BJ (cell line): ENCODE measurements around the gene KIF25. TPM values are rescaled to one million over a fixed set of nuclear protein-coding genes. Genes with fewer than 3 reads are reported as not detected.

Experiments used
- CTCF ChIA-PET: fragments of 350-600 bp; formaldehyde crosslinking; extraction: SDS; loops from one replicate; lab custom pipeline; 2021; ENCODE audit warnings: antibody characterized with exemption, inconsistent platforms; lab: Yijun Ruan, JAX
- POLR2A ChIA-PET: fragments of 300-600 bp; sonication (Branson Sonifier 250); formaldehyde crosslinking; extraction: SDS; loops from one replicate; lab custom pipeline; 2021; ENCODE audit warnings: antibody characterized with exemption; lab: Charles Lee
- DNase-seq: peaks from one replicate; pipeline ENCODE4 v3.0.0-alpha.2; 2011; ENCODE audit warnings: low read depth
- H3K27me3 ChIP-seq: 2 replicates; pipeline ENCODE4 v1.6.0; 2011; ENCODE audit warnings: low read length; ENCODE audit not compliant: control insufficient read depth, insufficient read depth
- H3K36me3 ChIP-seq: 2 replicates; pipeline ENCODE4 v1.5.1; 2011; ENCODE audit warnings: low read length; ENCODE audit not compliant: control insufficient read depth, insufficient read depth
- H3K4me3 ChIP-seq: 2 replicates; pipeline ENCODE4 v1.5.1; 2011; ENCODE audit warnings: low read depth, mild to moderate bottlenecking, control low read depth, low read length
- polyA plus RNA-seq: library from polyadenylated mRNA; depleted of rRNA; stranded (reverse); fragments of >200 nt; gene quantifications from 2 replicates; pipeline ENCODE4 v1.2.3, GENCODE V29; 2011
- TF ChIP-seq, protein P1 (sequence below): IDR thresholded peaks from 2 replicates; pipeline ENCODE4 v1.5.1; 2011; ENCODE audit warnings: low read depth, mild to moderate bottlenecking, control low read depth, inconsistent platforms, low read length, moderate library complexity; ENCODE audit not compliant: insufficient read depth

Gene KIF25
- polyA plus RNA-seq, 1 experiment = not detected

DNA sequence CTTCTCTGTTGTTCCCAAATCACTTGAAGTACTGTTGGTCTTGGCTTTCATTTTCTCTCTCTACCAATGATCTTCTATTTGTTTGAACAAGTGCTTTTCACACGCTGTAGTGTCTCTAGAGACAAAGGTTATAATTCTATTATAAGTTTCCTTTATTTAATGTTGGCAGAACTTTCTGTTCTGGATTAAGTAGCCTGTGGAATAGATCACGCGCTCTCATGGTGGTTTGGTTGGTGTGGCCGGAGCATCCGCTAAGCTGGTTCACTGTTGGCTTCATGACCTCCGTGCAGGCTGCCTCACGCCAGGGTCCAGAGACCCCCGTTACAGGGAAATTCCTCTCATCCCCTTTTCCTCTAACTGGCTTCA, 30.9 kb upstream of the KIF25 start:
- peaks cover 7% of the 10 kb centered on the region for H3K36me3 ChIP-seq
- H3K27me3 ChIP-seq = no peaks in the 10 kb centered on the region
- TF ChIP-seq, protein P1, sequence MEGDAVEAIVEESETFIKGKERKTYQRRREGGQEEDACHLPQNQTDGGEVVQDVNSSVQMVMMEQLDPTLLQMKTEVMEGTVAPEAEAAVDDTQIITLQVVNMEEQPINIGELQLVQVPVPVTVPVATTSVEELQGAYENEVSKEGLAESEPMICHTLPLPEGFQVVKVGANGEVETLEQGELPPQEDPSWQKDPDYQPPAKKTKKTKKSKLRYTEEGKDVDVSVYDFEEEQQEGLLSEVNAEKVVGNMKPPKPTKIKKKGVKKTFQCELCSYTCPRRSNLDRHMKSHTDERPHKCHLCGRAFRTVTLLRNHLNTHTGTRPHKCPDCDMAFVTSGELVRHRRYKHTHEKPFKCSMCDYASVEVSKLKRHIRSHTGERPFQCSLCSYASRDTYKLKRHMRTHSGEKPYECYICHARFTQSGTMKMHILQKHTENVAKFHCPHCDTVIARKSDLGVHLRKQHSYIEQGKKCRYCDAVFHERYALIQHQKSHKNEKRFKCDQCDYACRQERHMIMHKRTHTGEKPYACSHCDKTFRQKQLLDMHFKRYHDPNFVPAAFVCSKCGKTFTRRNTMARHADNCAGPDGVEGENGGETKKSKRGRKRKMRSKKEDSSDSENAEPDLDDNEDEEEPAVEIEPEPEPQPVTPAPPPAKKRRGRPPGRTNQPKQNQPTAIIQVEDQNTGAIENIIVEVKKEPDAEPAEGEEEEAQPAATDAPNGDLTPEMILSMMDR = no peak
- DNase-seq = no peak
- ChIA-PET POLR2A (no interaction called here), CTCF (no interaction called here)
- no peak overlapping the region for H3K4me3 ChIP-seq

DNA sequence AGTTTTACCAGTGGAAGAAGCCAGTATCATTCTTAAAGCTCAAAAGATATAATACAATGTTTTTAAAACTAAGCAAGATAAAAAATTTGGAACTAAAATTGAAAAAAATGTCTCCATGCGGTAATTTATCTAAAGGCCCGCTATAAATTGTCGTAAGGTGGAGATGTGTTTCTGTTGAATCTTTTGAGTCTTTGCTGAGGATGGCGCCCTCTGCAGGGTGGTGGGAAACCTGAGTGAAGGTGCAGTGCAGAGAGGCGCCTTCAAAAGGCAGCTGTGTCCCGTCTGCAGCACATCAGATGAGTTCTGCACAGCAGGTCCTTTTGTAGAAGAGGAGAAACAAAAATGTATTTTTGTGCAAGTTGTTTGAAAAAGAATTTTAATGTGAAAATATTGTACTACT, 29.4 kb upstream of the KIF25 start:
- no peaks in the 10 kb centered on the region for H3K27me3 ChIP-seq
- peaks cover 4% of the 10 kb centered on the region for H3K36me3 ChIP-seq
- no peak for DNase-seq
- TF ChIP-seq, protein P1 = peak; percentile 39
- ChIA-PET POLR2A (no interaction called here), CTCF (no interaction called here)
- H3K4me3 ChIP-seq = no peak overlapping the region

DNA sequence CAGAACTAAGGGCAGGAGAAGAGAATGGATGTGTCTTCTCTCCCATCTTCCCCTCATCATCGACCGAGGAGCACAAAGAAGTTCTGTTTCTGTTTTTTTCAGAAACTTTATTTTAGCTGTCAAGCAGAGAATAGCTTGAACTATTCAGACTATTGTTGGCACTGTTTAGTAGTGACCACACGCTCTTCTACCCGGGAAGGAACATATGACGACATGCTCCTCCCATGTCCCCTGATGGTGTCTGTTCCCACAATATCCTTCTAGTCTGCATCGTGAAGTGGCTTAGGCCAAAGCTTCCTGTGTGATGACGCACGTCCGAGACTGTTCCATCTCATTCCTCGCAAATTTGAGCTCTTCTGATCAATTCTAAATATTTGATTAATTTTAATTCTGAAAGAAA, 27.2 kb upstream of the KIF25 start:
- no peak for DNase-seq
- Histone ChIP-seq H3K27me3 (no peaks in the 10 kb centered on the region), H3K4me3 (no peak overlapping the region), H3K36me3 (peaks cover 4% of the 10 kb centered on the region)
- ChIA-PET POLR2A (no interaction called here), CTCF (interaction anchor here (0.6 to 0.8 kb wide), 2 partner anchors 18 to 132 kb away, joined by 3 to 4 read pairs; no protein-coding TSS in a partner anchor)
- TF ChIP-seq, protein P1 = no peak

DNA sequence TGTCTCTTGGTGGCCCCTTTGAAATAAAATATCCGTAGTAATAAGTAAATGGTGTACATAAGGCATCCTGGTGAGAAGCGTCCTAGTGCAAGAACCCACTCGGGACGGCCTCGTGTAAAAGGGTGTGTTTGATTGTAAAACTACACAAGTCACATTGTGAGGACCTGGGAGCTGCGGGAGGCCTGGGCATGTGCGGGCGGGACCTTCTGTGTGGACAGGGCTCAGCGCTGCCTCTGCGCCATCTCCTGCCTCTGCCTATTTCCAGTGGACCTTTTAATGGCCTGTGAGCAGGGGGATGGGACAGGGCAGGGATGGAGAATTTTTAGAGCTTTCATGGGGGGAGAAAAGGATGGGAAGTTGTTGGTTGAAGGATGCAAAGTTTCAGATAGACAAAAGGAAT, 25.3 kb upstream of the KIF25 start:
- ChIA-PET CTCF (no interaction called here), POLR2A (no interaction called here)
- Histone ChIP-seq H3K4me3 (no peak overlapping the region), H3K27me3 (no peaks in the 10 kb centered on the region), H3K36me3 (no peaks in the 10 kb centered on the region; the same call in 1 of the 2 replicates)
- TF ChIP-seq, protein P1 = no peak
- DNase-seq = no peak

DNA sequence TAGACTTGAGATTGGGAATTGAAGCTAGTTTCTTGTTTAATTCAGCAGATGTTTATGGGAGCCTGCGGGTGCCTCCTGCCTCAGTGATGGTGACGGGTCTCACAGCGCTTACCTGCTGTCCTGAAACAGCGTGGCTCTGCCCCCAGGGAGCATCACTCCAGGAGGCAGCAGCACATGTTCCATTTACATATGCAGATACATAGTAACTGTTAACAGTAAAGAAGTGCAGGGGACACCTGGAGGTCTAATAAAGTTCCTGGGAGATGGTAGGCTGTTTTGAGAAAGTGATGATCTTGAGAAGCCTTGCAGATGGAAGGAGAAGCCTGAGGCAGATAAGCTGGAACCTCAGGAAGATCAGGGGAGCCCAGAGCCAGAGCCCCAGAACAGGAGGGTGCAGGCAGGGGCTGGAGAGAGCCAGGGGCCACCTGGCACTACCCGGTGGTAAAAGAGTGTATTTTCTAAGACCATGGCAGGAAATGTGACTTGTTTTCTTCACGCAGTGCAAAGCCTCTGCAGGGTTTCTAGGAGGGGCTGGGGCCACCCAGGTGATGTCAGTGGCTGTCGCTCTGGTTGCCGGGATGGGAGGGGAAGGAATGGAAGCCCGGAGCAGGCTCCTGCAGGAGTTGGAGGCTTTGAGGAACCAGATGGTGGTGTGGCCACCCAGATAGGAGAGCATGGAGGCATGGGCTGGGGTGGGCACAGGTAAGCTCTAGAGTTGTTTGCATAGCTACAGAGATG, 24.2 kb upstream of the KIF25 start:
- no peak overlapping the region for H3K4me3 ChIP-seq
- H3K36me3 ChIP-seq = no peaks in the 10 kb centered on the region
- DNase-seq = no peak
- no peaks in the 10 kb centered on the region for H3K27me3 ChIP-seq
- ChIA-PET POLR2A (no interaction called here), CTCF (no interaction called here)
- TF ChIP-seq, protein P1 = no peak
